Neural crest cell (in vitro differentiated cells): Measurements from ENCODE around the gene GAK. TPM values are rescaled to one million over a fixed set of nuclear protein-coding genes. Genes with fewer than 3 reads are reported as not detected.
"Not testable (repeated sequence)": the region's sequence is repeated elsewhere in the genome, so short reads cannot be mapped to it uniquely, and the experiment has no call there.

Experiments
- DNase-seq: peaks from one replicate; pipeline ENCODE4 v3.0.0; 2021; ENCODE audit warnings: low read depth, mixed read lengths, low spot score
- H3K27ac Mint-ChIP-seq: one replicate; pipeline ENCODE4 v1.8.0; 2021; ENCODE audit warnings: mild to moderate bottlenecking, mixed read lengths; ENCODE audit not compliant: unreplicated experiment
- H3K27me3 Mint-ChIP-seq: 2 replicates; pipeline ENCODE4 v1.8.0; 2021; ENCODE audit warnings: low read depth, mild to moderate bottlenecking, mixed read lengths
- H3K36me3 Mint-ChIP-seq: 2 replicates; pipeline ENCODE4 v1.8.0; 2021; ENCODE audit warnings: low read depth, mild to moderate bottlenecking, mixed read lengths
- H3K4me1 Mint-ChIP-seq: 2 replicates; pipeline ENCODE4 v1.8.0; 2021; ENCODE audit warnings: mixed read lengths
- H3K4me3 Mint-ChIP-seq: one replicate; pipeline ENCODE4 v1.8.0; 2021; ENCODE audit warnings: mild to moderate bottlenecking, mixed read lengths
- H3K9me3 Mint-ChIP-seq: 2 replicates; pipeline ENCODE4 v1.8.0; 2021; ENCODE audit warnings: mixed read lengths
- total RNA-seq: library from RNA; stranded (reverse); gene quantifications from 2 replicates; pipeline ENCODE4 v1.2.1, GENCODE V29; 2021
- TF ChIP-seq, protein P1 (sequence below): fragments of 200-600 bp; sonication (generic); conservative IDR thresholded peaks from 2 replicates; pipeline ENCODE4 v1.5.0; 2021; ENCODE audit warnings: antibody characterized with exemption, mild to moderate bottlenecking

GAK gene
- total RNA-seq, 1 donor from 2014 or later = 87.7 TPM

DNA sequence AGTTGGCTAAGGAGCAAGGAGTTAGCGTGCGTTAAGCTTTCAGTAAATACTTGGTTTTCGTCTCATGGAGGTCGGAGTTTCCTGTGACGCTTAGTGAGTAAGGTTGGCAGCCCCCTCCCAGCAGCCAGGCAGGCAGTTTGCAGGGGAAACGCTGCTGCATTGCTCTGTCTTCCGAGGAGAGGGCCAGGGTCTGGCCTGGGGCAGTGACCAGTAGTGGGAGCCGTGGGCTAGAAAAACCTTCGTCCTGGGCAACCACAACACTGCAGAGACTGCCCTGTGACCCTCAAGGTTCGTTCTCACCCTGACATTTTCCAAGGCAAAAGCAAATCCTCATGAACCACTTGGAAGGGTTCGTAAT lies 576 bp upstream of the GAK start:
- H3K36me3 Mint-ChIP-seq = no peaks in the 10 kb centered on the region
- peak overlapping the region; percentile 85 for H3K27ac Mint-ChIP-seq
- H3K9me3 Mint-ChIP-seq = no peaks in the 10 kb centered on the region
- peak overlapping the region; percentile 96 for H3K4me3 Mint-ChIP-seq
- H3K4me1 Mint-ChIP-seq = peaks cover 25% of the 10 kb centered on the region
- TF ChIP-seq, protein P1, sequence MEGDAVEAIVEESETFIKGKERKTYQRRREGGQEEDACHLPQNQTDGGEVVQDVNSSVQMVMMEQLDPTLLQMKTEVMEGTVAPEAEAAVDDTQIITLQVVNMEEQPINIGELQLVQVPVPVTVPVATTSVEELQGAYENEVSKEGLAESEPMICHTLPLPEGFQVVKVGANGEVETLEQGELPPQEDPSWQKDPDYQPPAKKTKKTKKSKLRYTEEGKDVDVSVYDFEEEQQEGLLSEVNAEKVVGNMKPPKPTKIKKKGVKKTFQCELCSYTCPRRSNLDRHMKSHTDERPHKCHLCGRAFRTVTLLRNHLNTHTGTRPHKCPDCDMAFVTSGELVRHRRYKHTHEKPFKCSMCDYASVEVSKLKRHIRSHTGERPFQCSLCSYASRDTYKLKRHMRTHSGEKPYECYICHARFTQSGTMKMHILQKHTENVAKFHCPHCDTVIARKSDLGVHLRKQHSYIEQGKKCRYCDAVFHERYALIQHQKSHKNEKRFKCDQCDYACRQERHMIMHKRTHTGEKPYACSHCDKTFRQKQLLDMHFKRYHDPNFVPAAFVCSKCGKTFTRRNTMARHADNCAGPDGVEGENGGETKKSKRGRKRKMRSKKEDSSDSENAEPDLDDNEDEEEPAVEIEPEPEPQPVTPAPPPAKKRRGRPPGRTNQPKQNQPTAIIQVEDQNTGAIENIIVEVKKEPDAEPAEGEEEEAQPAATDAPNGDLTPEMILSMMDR = peak; percentile 9
- no peak for DNase-seq
- H3K27me3 Mint-ChIP-seq = no peaks in the 10 kb centered on the region

DNA sequence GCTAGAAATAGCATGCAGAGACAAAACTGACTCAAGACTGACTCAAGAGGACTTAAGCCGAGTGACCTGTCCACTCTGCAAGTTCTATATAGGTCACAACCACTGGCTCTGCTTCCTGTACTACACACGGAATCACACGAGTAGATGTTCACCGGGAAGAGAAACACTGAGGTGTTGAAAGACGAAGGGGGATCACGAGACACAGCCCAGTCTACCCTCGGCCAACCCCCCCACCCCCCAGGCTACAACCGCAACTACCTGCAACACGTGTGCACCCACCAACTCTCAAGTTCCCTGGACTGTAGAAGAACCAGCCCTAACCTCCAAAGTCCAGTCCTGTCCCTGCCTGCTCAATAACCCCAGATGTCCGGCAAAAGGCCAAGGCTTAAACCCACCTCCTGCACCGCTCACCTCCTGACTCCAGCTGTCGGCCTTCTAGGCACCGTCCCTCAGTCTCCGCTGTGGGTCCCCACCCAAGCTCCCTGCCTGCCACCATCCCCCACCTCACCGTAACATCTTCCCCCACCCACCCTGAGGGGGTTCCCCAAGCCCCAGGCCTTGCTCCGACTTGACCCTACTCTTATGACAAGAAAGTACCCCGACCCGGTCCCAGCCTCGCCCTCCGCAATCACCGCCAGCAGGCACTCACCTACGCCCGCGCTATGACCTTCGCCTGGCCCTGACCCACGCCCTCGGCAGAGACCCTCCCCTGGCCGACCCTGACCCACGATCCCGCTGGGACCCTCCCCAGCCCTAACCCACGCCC lies 739 bp downstream of the GAK start:
- TF ChIP-seq, protein P1 = no peak
- Mint-ChIP-seq H3K4me1 (peaks cover 26% of the 10 kb centered on the region), H3K27ac (peak overlapping the region; percentile 87), H3K4me3 (peak overlapping the region; percentile 96), H3K36me3 (no peaks in the 10 kb centered on the region), H3K27me3 (no peaks in the 10 kb centered on the region), H3K9me3 (no peaks in the 10 kb centered on the region)
- no peak for DNase-seq

DNA sequence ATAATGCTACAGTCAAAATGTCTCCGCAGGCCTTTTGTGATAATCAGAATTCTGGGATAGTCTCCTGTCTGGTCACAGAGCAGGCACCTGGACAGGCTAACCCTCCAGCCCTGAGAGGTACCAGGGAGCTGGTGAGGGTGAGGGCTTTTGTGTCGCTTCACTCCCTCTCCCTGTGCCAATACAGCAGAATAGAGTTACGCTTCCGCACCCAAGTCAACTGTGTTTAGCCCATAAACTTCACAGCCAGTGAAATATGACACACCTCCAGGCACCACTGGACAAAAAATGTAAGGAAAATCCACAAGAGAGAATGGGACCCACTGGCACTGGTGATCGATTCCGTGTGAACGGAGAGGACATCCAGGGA lies 1.3 kb downstream of the GAK start:
- Mint-ChIP-seq H3K36me3 (no peaks in the 10 kb centered on the region), H3K4me1 (peaks cover 30% of the 10 kb centered on the region), H3K4me3 (peak overlapping the region; percentile 96), H3K27ac (peak overlapping the region; percentile 48), H3K9me3 (no peaks in the 10 kb centered on the region), H3K27me3 (no peaks in the 10 kb centered on the region)
- DNase-seq = no peak
- TF ChIP-seq, protein P1 = no peak

DNA sequence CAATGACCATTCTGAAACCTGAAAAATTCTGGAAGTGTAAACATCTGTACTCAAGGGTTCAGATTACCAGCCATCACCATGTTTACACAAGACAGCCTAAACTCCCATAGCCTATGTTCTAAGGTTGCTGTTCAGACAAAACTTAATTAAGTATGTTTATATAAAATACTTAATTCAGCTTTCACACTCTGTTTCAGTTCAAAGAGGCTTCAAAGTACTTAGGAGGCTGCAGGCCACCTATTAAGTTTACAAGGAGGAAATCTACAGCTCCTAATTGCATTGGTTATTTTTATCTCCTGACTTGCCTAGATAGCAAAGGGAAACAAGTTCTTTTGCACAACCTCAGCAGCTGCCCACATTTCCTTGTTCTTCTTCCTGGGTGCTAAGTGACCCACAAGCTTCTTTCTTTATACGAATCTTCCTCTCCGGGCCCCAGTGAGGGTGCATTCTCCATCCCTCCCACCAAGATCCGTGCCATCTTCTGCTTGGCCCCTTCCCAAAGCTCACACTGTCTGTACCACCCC lies 2.0 kb downstream of the GAK start:
- TF ChIP-seq, protein P1 = no peak
- peak overlapping the region; percentile 83 for H3K27ac Mint-ChIP-seq
- H3K4me3 Mint-ChIP-seq = peak overlapping the region; percentile 96

DNA sequence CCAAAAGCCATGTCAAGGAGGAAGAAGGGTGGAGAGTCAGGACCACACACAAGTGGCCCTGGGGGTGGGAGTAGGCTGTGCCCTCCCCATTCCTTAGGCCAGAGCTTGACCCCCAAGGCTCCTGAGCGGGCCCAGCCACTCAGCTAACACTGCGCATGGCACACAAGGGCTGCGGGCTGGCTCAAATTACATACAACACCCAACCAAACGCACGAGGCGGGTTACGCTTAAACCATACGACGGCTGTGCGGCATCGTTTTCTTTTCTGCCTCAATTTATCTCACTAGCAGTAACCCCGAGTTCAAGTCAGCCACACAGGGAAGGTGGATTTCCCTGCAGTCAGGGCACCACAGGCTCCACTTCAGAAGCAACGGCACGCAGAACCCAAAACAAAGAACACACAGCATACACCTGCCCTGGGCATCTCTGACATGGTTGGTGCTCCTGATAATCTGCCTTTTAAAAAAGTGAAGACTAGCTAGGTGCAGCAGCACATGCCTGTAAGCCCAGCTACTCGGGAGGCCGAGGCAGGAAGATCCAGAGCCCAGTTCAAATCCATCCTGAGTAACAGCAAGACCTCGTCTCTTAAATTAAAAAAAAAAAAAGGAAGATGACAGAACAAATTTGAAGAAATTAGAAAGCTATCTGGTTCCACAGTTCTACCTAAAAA lies 2.9 kb downstream of the GAK start:
- no peak for DNase-seq
- Mint-ChIP-seq H3K9me3 (no peaks in the 10 kb centered on the region), H3K4me1 (peaks cover 36% of the 10 kb centered on the region), H3K36me3 (no peaks in the 10 kb centered on the region), H3K27ac (no peak overlapping the region), H3K4me3 (peak overlapping the region; percentile 68), H3K27me3 (no peaks in the 10 kb centered on the region)
- TF ChIP-seq, protein P1 = no peak

More for the DNA sequence above, 2.0 kb downstream of the GAK start:
- H3K27me3 Mint-ChIP-seq = no peaks in the 10 kb centered on the region
- H3K36me3 Mint-ChIP-seq = no peaks in the 10 kb centered on the region
- peaks cover 30% of the 10 kb centered on the region for H3K4me1 Mint-ChIP-seq
- DNase-seq = no peak
- no peaks in the 10 kb centered on the region for H3K9me3 Mint-ChIP-seq

DNA sequence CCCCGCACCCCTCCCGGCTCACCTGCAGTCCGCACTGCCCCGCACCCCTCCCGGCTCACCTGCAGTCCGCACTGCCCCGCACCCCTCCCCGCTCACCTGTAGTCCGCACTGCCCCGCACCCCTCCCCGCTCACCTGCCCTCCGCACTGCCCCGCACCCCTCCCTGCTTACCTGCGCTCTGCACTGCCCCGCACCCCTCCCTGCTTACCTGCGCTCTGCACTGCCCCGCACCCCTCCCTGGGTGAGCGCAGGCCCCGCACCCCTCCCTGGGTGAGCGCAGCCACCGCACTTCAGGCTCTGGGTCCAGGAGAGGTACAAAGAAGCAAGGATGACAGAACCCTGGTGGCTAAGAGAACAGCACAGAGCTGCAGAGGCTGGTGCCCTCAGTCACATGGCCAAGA lies 4.5 kb downstream of the GAK start:
- H3K36me3 Mint-ChIP-seq = not testable (repeated sequence)
- H3K4me3 Mint-ChIP-seq = peak overlapping the region; percentile 41
- peaks cover 32% of the 10 kb centered on the region for H3K4me1 Mint-ChIP-seq

More for the DNA sequence above, 4.5 kb downstream of the GAK start:
- not testable (repeated sequence) for H3K27ac Mint-ChIP-seq, H3K27me3 Mint-ChIP-seq, H3K9me3 Mint-ChIP-seq, DNase-seq
